ENCODE results near the gene ANKMY1.

Gene ANKMY1

GRCh38 chr2:240598311-240598911 is 40.6 kb upstream of the ANKMY1 start:
- Mint-ChIP-seq H3K27me3 (ENCODE audit: low read depth) (no peaks in the 10 kb centered on the region), H3K9me3 (no peaks in the 10 kb centered on the region), H3K4me3 (no peak overlapping the region), H3K4me1 (ENCODE audit: low read depth) (no peaks in the 10 kb centered on the region), H3K27ac (no peak overlapping the region), H3K36me3 (ENCODE audit: low read depth) (peaks cover 1% of the 10 kb centered on the region)

- no peaks in the 10 kb centered on the region for H3K4me1 Mint-ChIP-seq (ENCODE audit: low read depth)
- H3K36me3 Mint-ChIP-seq (ENCODE audit: low read depth): peaks cover 1% of the 10 kb centered on the region
- no peaks in the 10 kb centered on the region for H3K9me3 Mint-ChIP-seq
- H3K27ac Mint-ChIP-seq: no peak overlapping the region
- H3K4me3 Mint-ChIP-seq: no peak overlapping the region
- no peaks in the 10 kb centered on the region for H3K27me3 Mint-ChIP-seq (ENCODE audit: low read depth)
Observed at GRCh38 chr2:240597419-240598181, 39.8 kb upstream of the ANKMY1 start.

GRCh38 chr2:240597054-240597418 is 39.2 kb upstream of the ANKMY1 start:
- H3K9me3 Mint-ChIP-seq: no peaks in the 10 kb centered on the region
- H3K27me3 Mint-ChIP-seq (ENCODE audit: low read depth): no peaks in the 10 kb centered on the region
- peaks cover 1% of the 10 kb centered on the region for H3K36me3 Mint-ChIP-seq (ENCODE audit: low read depth)
- H3K27ac Mint-ChIP-seq: no peak overlapping the region
- H3K4me3 Mint-ChIP-seq: no peak overlapping the region
- no peaks in the 10 kb centered on the region for H3K4me1 Mint-ChIP-seq (ENCODE audit: low read depth)

DNA sequence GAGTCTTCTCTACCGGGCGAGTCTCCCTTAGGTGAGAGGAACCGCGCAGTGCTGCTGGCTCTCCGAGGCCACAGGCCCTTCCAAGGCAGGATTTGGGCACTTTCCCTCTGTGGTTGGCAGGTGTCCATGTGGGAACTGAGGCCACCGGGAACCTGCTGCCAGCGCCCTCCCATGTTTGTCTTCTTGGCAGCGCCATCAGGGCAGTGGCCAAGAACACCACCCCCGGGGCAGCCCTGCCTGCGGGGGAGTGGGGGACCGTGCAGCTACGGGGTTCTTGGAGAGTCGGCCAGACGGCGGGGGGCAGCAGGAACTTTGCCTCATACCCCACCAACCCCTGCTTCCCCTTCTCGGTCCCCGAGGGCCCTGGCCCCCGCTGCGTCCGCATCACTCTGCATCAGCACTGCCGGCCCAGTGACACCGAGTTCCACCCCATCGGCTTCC is 38.7 kb upstream of the ANKMY1 start:
- Mint-ChIP-seq H3K4me1 (ENCODE audit: low read depth) (no peaks in the 10 kb centered on the region), H3K9me3 (no peaks in the 10 kb centered on the region), H3K27me3 (ENCODE audit: low read depth) (no peaks in the 10 kb centered on the region), H3K27ac (no peak overlapping the region), H3K4me3 (no peak overlapping the region), H3K36me3 (ENCODE audit: low read depth) (peaks cover 2% of the 10 kb centered on the region)

- H3K9me3 Mint-ChIP-seq: no peaks in the 10 kb centered on the region
- H3K36me3 Mint-ChIP-seq (ENCODE audit: low read depth): peaks cover 4% of the 10 kb centered on the region
- H3K4me3 Mint-ChIP-seq: no peak overlapping the region
- H3K27ac Mint-ChIP-seq: no peak overlapping the region
- H3K4me1 Mint-ChIP-seq (ENCODE audit: low read depth): no peaks in the 10 kb centered on the region
- H3K27me3 Mint-ChIP-seq (ENCODE audit: low read depth): no peaks in the 10 kb centered on the region
Observed at GRCh38 chr2:240596080-240596460, 38.3 kb upstream of the ANKMY1 start.

DNA sequence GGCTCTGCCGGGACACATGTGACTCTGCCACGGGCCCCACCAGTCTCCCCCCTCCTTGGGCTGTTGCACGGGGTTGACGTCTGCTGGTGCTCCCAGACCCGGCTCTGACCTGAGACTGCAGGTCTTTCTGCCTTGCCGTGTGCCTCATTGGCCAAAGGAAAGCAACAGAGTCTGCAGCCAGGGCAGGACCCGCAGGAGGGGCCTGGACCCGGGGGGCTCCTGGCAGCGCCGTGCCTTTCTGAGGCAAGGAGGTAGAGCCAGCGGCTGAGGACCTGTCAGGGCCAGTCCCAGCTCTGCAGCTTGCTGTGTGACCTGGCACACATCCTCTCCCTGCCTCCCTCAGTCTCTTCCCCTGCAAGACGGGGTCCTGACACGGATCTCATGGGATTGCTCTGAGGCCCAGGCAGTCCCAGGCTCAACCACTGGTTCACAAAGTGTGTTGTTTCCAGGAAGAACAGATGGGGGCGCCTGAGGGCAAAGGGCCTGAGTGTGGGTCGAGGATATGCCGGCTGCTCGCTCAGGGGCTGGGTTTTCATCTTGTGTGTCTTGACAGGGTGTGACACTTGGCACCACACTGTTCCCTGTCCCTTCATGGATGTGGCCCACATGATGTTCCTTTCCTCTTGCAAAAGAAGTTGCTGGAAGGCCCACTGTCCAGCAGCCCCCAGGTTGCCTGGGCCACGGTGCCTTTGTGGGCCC is 37.7 kb upstream of the ANKMY1 start:
- Mint-ChIP-seq H3K9me3 (no peaks in the 10 kb centered on the region), H3K27ac (peak overlapping the region; percentile 15), H3K4me1 (ENCODE audit: low read depth) (no peaks in the 10 kb centered on the region), H3K36me3 (ENCODE audit: low read depth) (peaks cover 6% of the 10 kb centered on the region), H3K27me3 (ENCODE audit: low read depth) (no peaks in the 10 kb centered on the region), H3K4me3 (no peak overlapping the region)

DNA sequence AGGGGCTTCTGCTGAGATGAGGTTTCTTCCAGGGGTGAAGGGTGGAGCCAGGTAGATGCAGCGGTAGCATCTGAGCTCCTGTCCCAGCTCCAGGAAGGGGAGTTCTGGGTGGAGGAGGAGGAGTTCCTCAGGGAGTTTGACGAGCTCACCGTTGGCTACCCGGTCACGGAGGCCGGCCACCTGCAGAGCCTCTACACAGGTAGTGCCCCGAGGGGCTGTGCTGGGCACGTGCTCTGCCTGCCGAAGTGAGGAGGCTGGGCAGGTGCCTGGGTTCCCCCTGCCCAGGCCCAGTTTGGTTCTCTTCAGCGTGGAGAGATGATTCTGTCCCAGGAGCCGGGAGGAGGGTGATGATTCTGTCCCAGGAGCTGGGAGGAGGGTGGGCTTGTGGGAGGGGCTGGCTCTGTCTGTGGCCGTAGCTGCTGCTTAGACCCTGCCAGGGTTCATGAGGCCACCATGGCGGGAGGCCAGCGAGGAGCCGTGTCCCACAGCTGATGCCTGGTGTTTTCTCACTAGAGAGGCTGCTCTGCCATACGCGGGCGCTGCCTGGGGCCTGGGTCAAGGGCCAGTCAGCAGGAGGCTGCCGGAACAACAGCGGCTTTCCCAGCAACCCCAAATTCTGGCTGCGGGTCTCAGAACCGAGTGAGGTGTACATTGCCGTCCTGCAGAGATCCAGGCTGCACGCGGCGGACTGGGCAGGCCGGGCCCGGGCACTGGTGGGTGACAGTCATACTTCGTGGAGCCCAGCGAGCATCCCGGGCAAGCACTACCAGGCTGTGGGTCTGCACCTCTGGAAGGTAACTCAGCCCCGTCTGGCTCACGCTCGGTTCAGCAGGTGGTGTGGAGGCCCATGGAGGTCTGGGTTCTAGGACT is 37.0 kb upstream of the ANKMY1 start:
- Mint-ChIP-seq H3K27ac (no peak overlapping the region), H3K27me3 (ENCODE audit: low read depth) (no peaks in the 10 kb centered on the region), H3K4me3 (no peak overlapping the region), H3K9me3 (no peaks in the 10 kb centered on the region), H3K36me3 (ENCODE audit: low read depth) (peaks cover 6% of the 10 kb centered on the region), H3K4me1 (ENCODE audit: low read depth) (no peaks in the 10 kb centered on the region)

DNA sequence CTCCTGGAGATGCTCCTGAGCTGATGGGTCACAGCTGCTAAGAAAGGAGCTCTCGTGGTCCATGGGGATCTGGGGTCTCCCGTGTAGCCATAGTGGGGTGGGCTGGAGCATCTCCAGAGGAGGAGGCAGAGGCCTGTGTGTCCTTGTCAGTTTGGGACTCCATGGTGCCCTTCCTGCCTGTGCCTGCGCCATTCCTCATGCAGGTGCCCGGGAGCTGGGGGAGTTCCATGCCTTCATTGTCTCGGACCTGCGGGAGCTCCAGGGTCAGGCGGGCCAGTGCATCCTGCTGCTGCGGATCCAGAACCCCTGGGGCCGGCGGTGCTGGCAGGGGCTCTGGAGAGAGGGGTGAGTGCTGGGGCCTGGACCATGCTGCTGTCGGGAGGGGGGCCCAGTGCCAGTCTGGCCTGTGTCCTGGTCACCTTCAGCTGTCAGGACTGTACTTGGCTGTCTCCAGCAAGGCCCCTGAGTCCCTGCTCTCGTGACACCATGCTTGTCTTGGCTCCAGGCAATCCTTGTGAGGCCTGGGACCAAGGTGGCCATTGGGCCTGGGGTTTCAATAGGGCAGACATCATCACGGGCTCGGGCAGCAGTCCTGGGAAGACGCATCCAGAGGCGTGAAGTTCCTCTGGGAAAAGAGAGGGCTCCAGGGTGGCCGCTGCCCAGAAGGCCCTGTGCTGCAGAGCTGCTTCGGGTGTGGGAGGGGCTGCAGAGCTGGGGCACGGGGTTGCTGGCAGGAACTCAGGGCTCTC is 36.1 kb upstream of the ANKMY1 start:
- peaks cover 5% of the 10 kb centered on the region for H3K36me3 Mint-ChIP-seq (ENCODE audit: low read depth)
- no peak overlapping the region for H3K27ac Mint-ChIP-seq
- peaks cover 3% of the 10 kb centered on the region for H3K4me1 Mint-ChIP-seq (ENCODE audit: low read depth)
- no peaks in the 10 kb centered on the region for H3K27me3 Mint-ChIP-seq (ENCODE audit: low read depth)
- no peak overlapping the region for H3K4me3 Mint-ChIP-seq
- no peaks in the 10 kb centered on the region for H3K9me3 Mint-ChIP-seq

GRCh38 chr2:240593026-240593702 is 35.4 kb upstream of the ANKMY1 start:
- H3K4me1 Mint-ChIP-seq (ENCODE audit: low read depth): peaks cover 11% of the 10 kb centered on the region
- no peak overlapping the region for H3K27ac Mint-ChIP-seq
- H3K27me3 Mint-ChIP-seq (ENCODE audit: low read depth): no peaks in the 10 kb centered on the region
- no peak overlapping the region for H3K4me3 Mint-ChIP-seq
- no peaks in the 10 kb centered on the region for H3K9me3 Mint-ChIP-seq
- peaks cover 10% of the 10 kb centered on the region for H3K36me3 Mint-ChIP-seq (ENCODE audit: low read depth)

GRCh38 chr2:240591784-240592183 is 34.0 kb upstream of the ANKMY1 start:
- peaks cover 18% of the 10 kb centered on the region for H3K4me1 Mint-ChIP-seq (ENCODE audit: low read depth)
- H3K36me3 Mint-ChIP-seq (ENCODE audit: low read depth): peaks cover 12% of the 10 kb centered on the region
- H3K27ac Mint-ChIP-seq: peak overlapping the region; percentile 75
- no peak overlapping the region for H3K4me3 Mint-ChIP-seq
- no peaks in the 10 kb centered on the region for H3K27me3 Mint-ChIP-seq (ENCODE audit: low read depth)
- no peaks in the 10 kb centered on the region for H3K9me3 Mint-ChIP-seq

DNA sequence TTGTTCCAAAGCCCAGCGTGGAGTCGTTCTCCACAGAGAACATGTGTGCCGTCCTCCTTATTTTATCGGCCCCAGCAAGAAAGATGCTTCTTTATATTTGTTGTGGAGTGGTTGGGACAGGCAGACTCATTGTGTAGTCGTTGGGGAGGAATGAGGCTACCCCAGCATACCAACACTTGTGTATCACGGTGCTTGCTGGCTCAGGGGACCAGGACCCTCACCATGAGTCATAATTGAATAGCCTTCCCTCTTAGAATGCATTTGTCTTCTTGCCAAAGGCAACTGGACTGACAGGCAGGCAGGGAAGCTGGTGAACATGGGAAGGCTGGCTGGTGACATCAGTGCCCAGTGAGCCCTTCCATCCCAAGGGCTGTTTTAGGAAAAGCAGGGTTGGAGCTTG is 33.4 kb upstream of the ANKMY1 start:
- no peaks in the 10 kb centered on the region for H3K9me3 Mint-ChIP-seq
- H3K27me3 Mint-ChIP-seq (ENCODE audit: low read depth): no peaks in the 10 kb centered on the region
- H3K4me3 Mint-ChIP-seq: no peak overlapping the region

DNA sequence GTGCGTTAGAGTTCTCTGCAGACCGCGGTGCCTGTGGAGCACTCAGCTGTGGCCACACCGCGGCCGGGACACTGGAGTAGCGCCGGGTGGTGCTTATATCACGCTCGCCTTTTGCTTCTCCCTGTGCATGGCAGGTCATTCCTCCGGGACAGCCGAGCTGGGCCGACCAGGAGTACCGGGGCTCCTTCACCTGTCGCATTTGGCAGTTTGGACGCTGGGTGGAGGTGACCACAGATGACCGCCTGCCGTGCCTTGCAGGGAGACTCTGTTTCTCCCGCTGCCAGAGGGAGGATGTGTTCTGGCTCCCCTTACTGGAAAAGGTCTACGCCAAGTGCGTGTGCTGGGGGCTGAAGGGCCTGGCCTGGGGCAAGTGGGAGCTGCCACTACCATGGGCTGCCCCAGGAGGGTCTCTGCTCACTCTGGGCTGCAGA is 32.9 kb upstream of the ANKMY1 start:
- Mint-ChIP-seq H3K4me3 (no peak overlapping the region), H3K27ac (no peak overlapping the region), H3K27me3 (ENCODE audit: low read depth) (no peaks in the 10 kb centered on the region), H3K9me3 (no peaks in the 10 kb centered on the region), H3K4me1 (ENCODE audit: low read depth) (peaks cover 18% of the 10 kb centered on the region), H3K36me3 (ENCODE audit: low read depth) (peaks cover 12% of the 10 kb centered on the region)

More for the DNA sequence above, 33.4 kb upstream of the ANKMY1 start:
- Mint-ChIP-seq H3K27ac (no peak overlapping the region), H3K36me3 (ENCODE audit: low read depth) (peaks cover 12% of the 10 kb centered on the region), H3K4me1 (ENCODE audit: low read depth) (peaks cover 18% of the 10 kb centered on the region)

- no peak overlapping the region for H3K4me3 Mint-ChIP-seq
- H3K27ac Mint-ChIP-seq: no peak overlapping the region
- no peaks in the 10 kb centered on the region for H3K27me3 Mint-ChIP-seq (ENCODE audit: low read depth)
- no peaks in the 10 kb centered on the region for H3K9me3 Mint-ChIP-seq
- peaks cover 20% of the 10 kb centered on the region for H3K4me1 Mint-ChIP-seq (ENCODE audit: low read depth)
- H3K36me3 Mint-ChIP-seq (ENCODE audit: low read depth): peaks cover 12% of the 10 kb centered on the region
Observed at GRCh38 chr2:240589850-240590525, 32.2 kb upstream of the ANKMY1 start.

All from T-helper 1 cell treated with Interleukin-12 subunit alpha and Interleukin-12 subunit beta and Interleukin-4 antibody, amounts not matched to agents 30 μg/mL and 1 μg/mL, for 36 hours (primary cell).